Suprapubic skin (tissue), 4 donors: ENCODE results near the gene CLECL1. TPM values are rescaled to one million over a fixed set of nuclear protein-coding genes. Genes with fewer than 3 reads are reported as not detected.

Source experiments
- DNase-seq, 2 donors: peaks; one replicate each; pipeline ENCODE4 v3.0.0-alpha.2; 2019; ENCODE audit warnings: low spot score in 2 of 2
- H3K27ac ChIP-seq: fragments of 200-600 bp; sonication (generic); one replicate; pipeline ENCODE4 v1.5.1; 2019
- H3K27me3 ChIP-seq: fragments of 200-600 bp; sonication (generic); one replicate; pipeline ENCODE4 v1.5.1; 2019
- H3K36me3 ChIP-seq: fragments of 200-600 bp; sonication (generic); one replicate; pipeline ENCODE4 v1.5.1; 2019
- H3K4me1 ChIP-seq: fragments of 200-600 bp; sonication (generic); one replicate; pipeline ENCODE4 v1.5.1; 2019
- H3K4me3 ChIP-seq: fragments of 200-600 bp; sonication (generic); one replicate; pipeline ENCODE4 v1.5.1; 2019; ENCODE audit warnings: mild to moderate bottlenecking
- H3K9me3 ChIP-seq: fragments of 200-600 bp; sonication (generic); one replicate; pipeline ENCODE4 v1.5.1; 2019
- EP300 ChIP-seq: sonication (generic); formaldehyde crosslinking; IDR thresholded peaks from one replicate; pipeline ENCODE4 v1.6.1; 2017; ENCODE audit warnings: antibody characterized with exemption
- POLR2A ChIP-seq, 2 donors: fragments of 450-650 bp; IDR thresholded peaks; one replicate each; pipeline ENCODE4 v1.6.1; 2017; ENCODE audit warnings: antibody characterized with exemption in 2 of 2, mild to moderate bottlenecking in 2 of 2, moderate library complexity in 2 of 2
- POLR2AphosphoS5 ChIP-seq, 3 donors: sonication (generic); formaldehyde crosslinking; IDR thresholded peaks; one replicate each; pipeline ENCODE4 v1.6.1; 2017; ENCODE audit warnings: antibody characterized with exemption in 3 of 3
- WGBS: methylation state at CpG from one replicate; pipeline ENCODE4 v1.1.5; 2018; 5-methylcytosine and 5-hydroxymethylcytosine counted together
- total RNA-seq, 4 donors: library from RNA; depleted of rRNA; stranded (reverse); fragments of >200 nt; gene quantifications; one replicate each; pipeline ENCODE4 v1.1.0, GENCODE V29; 2016
- TF ChIP-seq, protein P1 (sequence below), 2 donors: fragments of 200-600 bp in 1 of 2; fragments of 450-650 bp in 1 of 2; sonication (generic) in 1 of 2; IDR thresholded peaks; one replicate each; pipeline ENCODE4 v1.5.1; 2016 to 2019; ENCODE audit warnings: antibody characterized with exemption in 2 of 2, mild to moderate bottlenecking in 1 of 2, moderate library complexity in 1 of 2

CLECL1 gene
- total RNA-seq, result not detected

GRCh38 chr12:9732921-9733461 is at the start of gene CLECL1:
TSS of gene CLECL1 (minus strand) at chr12:9733097.
- TF ChIP-seq EP300, result no peak
- TF ChIP-seq POLR2AphosphoS5 (IDR thresholded peaks at IDR 0.05), result no peak
- TF ChIP-seq, protein P1, sequence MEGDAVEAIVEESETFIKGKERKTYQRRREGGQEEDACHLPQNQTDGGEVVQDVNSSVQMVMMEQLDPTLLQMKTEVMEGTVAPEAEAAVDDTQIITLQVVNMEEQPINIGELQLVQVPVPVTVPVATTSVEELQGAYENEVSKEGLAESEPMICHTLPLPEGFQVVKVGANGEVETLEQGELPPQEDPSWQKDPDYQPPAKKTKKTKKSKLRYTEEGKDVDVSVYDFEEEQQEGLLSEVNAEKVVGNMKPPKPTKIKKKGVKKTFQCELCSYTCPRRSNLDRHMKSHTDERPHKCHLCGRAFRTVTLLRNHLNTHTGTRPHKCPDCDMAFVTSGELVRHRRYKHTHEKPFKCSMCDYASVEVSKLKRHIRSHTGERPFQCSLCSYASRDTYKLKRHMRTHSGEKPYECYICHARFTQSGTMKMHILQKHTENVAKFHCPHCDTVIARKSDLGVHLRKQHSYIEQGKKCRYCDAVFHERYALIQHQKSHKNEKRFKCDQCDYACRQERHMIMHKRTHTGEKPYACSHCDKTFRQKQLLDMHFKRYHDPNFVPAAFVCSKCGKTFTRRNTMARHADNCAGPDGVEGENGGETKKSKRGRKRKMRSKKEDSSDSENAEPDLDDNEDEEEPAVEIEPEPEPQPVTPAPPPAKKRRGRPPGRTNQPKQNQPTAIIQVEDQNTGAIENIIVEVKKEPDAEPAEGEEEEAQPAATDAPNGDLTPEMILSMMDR (IDR thresholded peaks at IDR 0.05), result no peak
- no peak for TF ChIP-seq POLR2A (IDR thresholded peaks at IDR 0.05)
- H3K4me1 ChIP-seq, result no peaks in the 10 kb centered on the region
- H3K4me3 ChIP-seq, result no peak within 1 kb of the TSS
- WGBS, result 70% methylated on average over 8 of the region's 8 CpGs
- no peak for DNase-seq
- H3K9me3 ChIP-seq, result no peaks in the 10 kb centered on the region
- H3K27ac ChIP-seq, result no peak within 1 kb of the TSS
- no peaks in the 10 kb centered on the region for H3K36me3 ChIP-seq
- no peaks in the 10 kb centered on the region for H3K27me3 ChIP-seq

GRCh38 chr12:9781360-9781759 is 48.5 kb upstream of the CLECL1 start:
- 79% methylated on average over 2 of the region's 2 CpGs for WGBS
- H3K4me1 ChIP-seq, result no peaks in the 10 kb centered on the region
- H3K9me3 ChIP-seq, result no peaks in the 10 kb centered on the region
- DNase-seq, result no peak
- no peak for TF ChIP-seq EP300
- TF ChIP-seq, protein P1 (IDR thresholded peaks at IDR 0.05), result no peak
- TF ChIP-seq POLR2AphosphoS5 (IDR thresholded peaks at IDR 0.05), result no peak
- TF ChIP-seq POLR2A (IDR thresholded peaks at IDR 0.05), result no peak
- H3K4me3 ChIP-seq, result no peak overlapping the region
- no peak overlapping the region for H3K27ac ChIP-seq
- H3K36me3 ChIP-seq, result no peaks in the 10 kb centered on the region
- H3K27me3 ChIP-seq, result no peaks in the 10 kb centered on the region

DNA sequence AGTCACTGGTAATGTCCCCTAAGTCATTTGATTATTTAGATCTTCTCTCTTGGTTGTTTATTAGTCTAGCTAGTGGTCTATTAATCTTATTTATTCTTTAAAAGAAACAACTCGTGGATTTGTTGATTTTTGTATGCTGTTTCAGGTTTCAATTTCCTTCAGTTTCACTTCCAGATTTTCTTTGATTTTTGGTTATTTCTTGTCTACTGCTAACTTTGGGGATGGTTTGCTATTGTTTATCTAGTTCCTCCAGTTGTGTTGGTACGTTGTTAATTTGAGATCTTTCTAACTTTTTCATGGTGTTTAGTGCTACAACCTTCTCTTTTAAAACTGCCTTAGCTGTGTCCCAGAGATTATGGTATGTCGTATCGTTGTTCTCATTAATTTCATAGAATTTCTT is 46.3 kb upstream of the CLECL1 start:
- DNase-seq, result no peak
- Histone ChIP-seq H3K9me3 (no peaks in the 10 kb centered on the region), H3K4me1 (no peaks in the 10 kb centered on the region), H3K27ac (no peak overlapping the region), H3K4me3 (no peak overlapping the region), H3K36me3 (no peaks in the 10 kb centered on the region), H3K27me3 (no peaks in the 10 kb centered on the region)
- no peak for TF ChIP-seq POLR2AphosphoS5 (IDR thresholded peaks at IDR 0.05)
- no peak for TF ChIP-seq POLR2A (IDR thresholded peaks at IDR 0.05)
- TF ChIP-seq, protein P1 (IDR thresholded peaks at IDR 0.05), result no peak
- no peak for TF ChIP-seq EP300
- 71% methylated on average over 4 of the region's 4 CpGs for WGBS

- no peak for DNase-seq
- Histone ChIP-seq H3K27me3 (no peaks in the 10 kb centered on the region), H3K4me3 (no peak overlapping the region), H3K4me1 (no peaks in the 10 kb centered on the region), H3K9me3 (no peaks in the 10 kb centered on the region), H3K27ac (no peak overlapping the region), H3K36me3 (no peaks in the 10 kb centered on the region)
- 62% methylated on average over 3 of the region's 3 CpGs for WGBS
- TF ChIP-seq POLR2AphosphoS5 (IDR thresholded peaks at IDR 0.05) (no peak), POLR2A (IDR thresholded peaks at IDR 0.05) (no peak), EP300 (no peak)
- TF ChIP-seq, protein P1 (IDR thresholded peaks at IDR 0.05), result no peak
Measured at GRCh38 chr12:9776781-9777180, 43.9 kb upstream of the CLECL1 start.

DNA sequence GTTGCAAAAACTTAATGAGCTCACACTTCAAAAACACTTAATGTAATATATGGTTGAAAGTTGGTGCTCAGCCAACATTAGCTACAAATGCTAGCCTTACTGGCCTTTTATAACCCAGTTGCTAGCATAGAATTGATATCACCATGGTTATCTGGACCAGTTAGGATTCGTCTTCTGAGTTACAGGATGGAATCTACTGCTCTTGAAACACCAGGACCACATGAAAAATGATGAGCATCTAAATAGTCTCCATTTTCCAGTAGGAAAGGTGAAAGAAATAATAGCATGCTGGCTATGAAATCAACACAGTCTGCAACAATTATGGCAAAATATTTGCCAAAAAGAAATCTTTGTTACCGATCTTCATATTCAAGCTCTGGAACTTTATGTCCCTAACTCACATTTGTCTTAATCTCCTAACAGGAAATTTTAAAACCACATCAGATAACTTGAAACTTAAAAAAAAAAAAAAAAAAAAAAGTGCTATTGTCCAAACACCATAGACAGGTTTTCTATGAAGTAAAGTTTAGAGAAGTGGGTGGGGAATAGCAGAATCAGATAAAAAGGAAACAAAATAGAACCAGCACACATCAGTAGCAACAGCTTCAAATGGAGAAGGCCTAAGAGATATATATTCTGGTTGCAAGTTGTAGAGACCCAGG is 40.5 kb upstream of the CLECL1 start:
- TF ChIP-seq POLR2AphosphoS5 (IDR thresholded peaks at IDR 0.05) (no peak), POLR2A (IDR thresholded peaks at IDR 0.05) (no peak), EP300 (no peak)
- TF ChIP-seq, protein P1 (IDR thresholded peaks at IDR 0.05), result no peak
- H3K9me3 ChIP-seq, result no peaks in the 10 kb centered on the region
- H3K27ac ChIP-seq, result no peak overlapping the region
- H3K4me3 ChIP-seq, result no peak overlapping the region
- 81% methylated on average over 2 of the region's 2 CpGs for WGBS
- no peaks in the 10 kb centered on the region for H3K36me3 ChIP-seq
- DNase-seq, result no peak
- H3K4me1 ChIP-seq, result no peaks in the 10 kb centered on the region
- no peaks in the 10 kb centered on the region for H3K27me3 ChIP-seq
